Mesendoderm (in vitro differentiated cells): ENCODE measurements around the gene KCNJ5.

Experiments
- DNase-seq: peaks from one replicate; pipeline ENCODE4 v3.0.0; 2013
- H2AK5ac ChIP-seq: 2 replicates; pipeline ENCODE4 v1.6.1; 2013; ENCODE audit warnings: low read length, inconsistent platforms
- H2BK120ac ChIP-seq: 2 replicates; pipeline ENCODE4 v1.6.1; 2013; ENCODE audit warnings: low read depth, mild to moderate bottlenecking, low read length, moderate library complexity, mixed read lengths
- H2BK15ac ChIP-seq: replicated peaks from 2 replicates; pipeline ENCODE4 v1.6.1; 2013; ENCODE audit warnings: low read depth, mild to moderate bottlenecking, moderate library complexity
- H2BK5ac ChIP-seq: 2 replicates; pipeline ENCODE4 v1.6.1; 2013; ENCODE audit warnings: low read length, inconsistent platforms
- H3K18ac ChIP-seq: 2 replicates; pipeline ENCODE4 v1.6.1; 2013; ENCODE audit warnings: mild to moderate bottlenecking, low read length, mixed read lengths
- H3K23ac ChIP-seq: one replicate; pipeline ENCODE4 v1.6.1; 2013; ENCODE audit warnings: low read length
- H3K27ac ChIP-seq: 2 replicates; pipeline ENCODE4 v1.5.1; 2013; ENCODE audit warnings: low read depth, mild to moderate bottlenecking, inconsistent platforms, low read length, moderate library complexity
- H3K27me3 ChIP-seq: 2 replicates; pipeline ENCODE4 v1.6.1; 2013; ENCODE audit warnings: low read length, control low read depth, mild to moderate bottlenecking, inconsistent platforms; ENCODE audit not compliant: insufficient read depth, poor library complexity
- H3K36me3 ChIP-seq: 2 replicates; pipeline ENCODE4 v1.6.1; 2013; ENCODE audit warnings: low read length, inconsistent platforms; ENCODE audit not compliant: control insufficient read depth, insufficient read depth
- H3K4ac ChIP-seq: one replicate; pipeline ENCODE4 v1.6.1; 2013; ENCODE audit warnings: low read depth, mild to moderate bottlenecking, low read length, moderate library complexity
- H3K4me1 ChIP-seq: 2 replicates; pipeline ENCODE4 v1.6.1; 2013; ENCODE audit warnings: low read depth, low read length, inconsistent platforms; ENCODE audit not compliant: control insufficient read depth
- H3K4me2 ChIP-seq: 2 replicates; pipeline ENCODE4 v1.6.1; 2013; ENCODE audit warnings: low read length
- H3K4me3 ChIP-seq: 2 replicates; pipeline ENCODE4 v1.5.1; 2013; ENCODE audit warnings: mild to moderate bottlenecking, low read length
- H3K56ac ChIP-seq: one replicate; pipeline ENCODE4 v1.6.1; 2013; ENCODE audit warnings: low read length
- H3K79me1 ChIP-seq: 2 replicates; pipeline ENCODE4 v1.6.1; 2013; ENCODE audit warnings: low read length, inconsistent platforms
- H3K79me2 ChIP-seq: 2 replicates; pipeline ENCODE4 v1.6.1; 2013; ENCODE audit warnings: mild to moderate bottlenecking, low read length; ENCODE audit not compliant: control insufficient read depth, insufficient read depth
- H3K9ac ChIP-seq: 2 replicates; pipeline ENCODE4 v1.6.1; 2013; ENCODE audit warnings: low read length, inconsistent platforms
- H4K5ac ChIP-seq: one replicate; pipeline ENCODE4 v1.6.1; 2013; ENCODE audit warnings: low read length
- H4K8ac ChIP-seq: one replicate; pipeline ENCODE4 v1.6.1; 2013; ENCODE audit warnings: low read depth, mild to moderate bottlenecking, control low read depth, low read length, moderate library complexity
- WGBS: extraction: QIAGEN DNeasy Blood & Tissue Kit; methylation state at CpG from one replicate; pipeline ENCODE4 v1.1.7; 2013; ENCODE audit warnings: low lambda C conversion rate, missing lambda C conversion rate; ENCODE audit not compliant: insufficient coverage; ENCODE audit errors: extremely low coverage; 5-methylcytosine and 5-hydroxymethylcytosine counted together

The KCNJ5 gene

DNA sequence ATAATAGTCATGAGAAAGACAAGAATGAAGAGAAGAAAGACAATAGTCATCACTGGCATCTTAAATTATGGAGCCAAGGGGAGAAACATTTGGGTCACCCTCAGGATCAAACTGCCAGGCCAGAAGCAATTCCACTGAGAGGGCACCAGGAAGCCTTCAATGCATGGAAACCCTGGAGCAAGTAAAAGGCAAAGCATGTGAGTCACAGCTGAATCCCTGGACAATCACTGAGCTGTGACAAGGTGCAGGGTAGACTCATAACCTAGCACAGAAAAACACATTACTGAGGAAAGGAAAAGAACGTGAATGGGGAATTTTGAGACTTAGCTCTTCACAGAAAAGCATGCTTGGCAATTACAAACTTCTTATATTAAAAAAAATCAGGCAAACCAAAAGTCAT, 25.7 kb upstream of the KCNJ5 start:
- no CpG with 5 or more reads among the region's 1 CpG for WGBS
- Histone ChIP-seq H3K9ac (no peak overlapping the region), H3K79me2 (no peaks in the 10 kb centered on the region), H3K18ac (no peak overlapping the region), H3K27me3 (no peaks in the 10 kb centered on the region), H2BK15ac (no peak overlapping the region), H3K4me1 (no peaks in the 10 kb centered on the region), H2BK5ac (no peak overlapping the region), H3K27ac (no peak overlapping the region), H3K56ac (no peak overlapping the region), H3K4me3 (no peak overlapping the region), H3K79me1 (no peaks in the 10 kb centered on the region), H3K4me2 (no peak overlapping the region), H3K23ac (no peak overlapping the region), H4K8ac (no peak overlapping the region), H3K4ac (no peak overlapping the region), H2AK5ac (no peak overlapping the region), H2BK120ac (no peak overlapping the region), H3K36me3 (no peaks in the 10 kb centered on the region), H4K5ac (no peak overlapping the region)
- no peak for DNase-seq

DNA sequence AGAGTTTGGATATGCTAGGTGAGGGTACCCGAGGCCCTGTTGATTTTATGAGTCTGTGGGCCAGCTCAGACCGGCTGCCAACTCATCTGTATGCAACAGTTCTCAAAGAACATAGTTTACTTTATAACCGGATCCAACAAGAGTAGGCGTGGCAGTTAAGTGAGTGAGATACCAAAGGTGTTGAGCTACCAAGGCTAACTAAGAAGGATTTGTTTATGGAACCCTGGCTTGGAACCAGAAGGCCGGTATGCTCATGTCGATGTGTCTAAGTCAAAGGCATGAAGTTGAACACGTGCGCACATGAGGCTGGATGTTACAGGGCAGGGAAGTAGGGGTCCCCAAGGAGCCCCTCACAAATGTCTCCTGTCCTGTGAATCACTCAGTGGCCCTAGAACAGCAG, 23.9 kb upstream of the KCNJ5 start, which contains the start of gene KCNJ1:
KCNJ1 (minus strand) TSS at position 20 of the 400 bp plus-strand sequence. CDS start 27,053 bp downstream, outside the sequence.
- Histone ChIP-seq H3K23ac (no peak within 1 kb of the TSS), H3K27me3 (no peaks in the 10 kb centered on the region), H3K79me1 (no peaks in the 10 kb centered on the region), H3K9ac (no peak within 1 kb of the TSS), H3K36me3 (no peaks in the 10 kb centered on the region), H3K4me1 (peaks cover 6% of the 10 kb centered on the region), H4K8ac (no peak within 1 kb of the TSS), H3K4ac (no peak within 1 kb of the TSS), H2BK5ac (no peak within 1 kb of the TSS), H3K56ac (no peak within 1 kb of the TSS), H3K79me2 (no peaks in the 10 kb centered on the region), H2AK5ac (no peak within 1 kb of the TSS), H3K27ac (no peak within 1 kb of the TSS), H2BK120ac (no peak within 1 kb of the TSS), H3K4me3 (no peak within 1 kb of the TSS), H3K18ac (no peak within 1 kb of the TSS), H3K4me2 (no peak within 1 kb of the TSS), H4K5ac (no peak within 1 kb of the TSS), H2BK15ac (no peak within 1 kb of the TSS)
- no peak for DNase-seq
- no CpG with 5 or more reads among the region's 8 CpGs for WGBS

DNA sequence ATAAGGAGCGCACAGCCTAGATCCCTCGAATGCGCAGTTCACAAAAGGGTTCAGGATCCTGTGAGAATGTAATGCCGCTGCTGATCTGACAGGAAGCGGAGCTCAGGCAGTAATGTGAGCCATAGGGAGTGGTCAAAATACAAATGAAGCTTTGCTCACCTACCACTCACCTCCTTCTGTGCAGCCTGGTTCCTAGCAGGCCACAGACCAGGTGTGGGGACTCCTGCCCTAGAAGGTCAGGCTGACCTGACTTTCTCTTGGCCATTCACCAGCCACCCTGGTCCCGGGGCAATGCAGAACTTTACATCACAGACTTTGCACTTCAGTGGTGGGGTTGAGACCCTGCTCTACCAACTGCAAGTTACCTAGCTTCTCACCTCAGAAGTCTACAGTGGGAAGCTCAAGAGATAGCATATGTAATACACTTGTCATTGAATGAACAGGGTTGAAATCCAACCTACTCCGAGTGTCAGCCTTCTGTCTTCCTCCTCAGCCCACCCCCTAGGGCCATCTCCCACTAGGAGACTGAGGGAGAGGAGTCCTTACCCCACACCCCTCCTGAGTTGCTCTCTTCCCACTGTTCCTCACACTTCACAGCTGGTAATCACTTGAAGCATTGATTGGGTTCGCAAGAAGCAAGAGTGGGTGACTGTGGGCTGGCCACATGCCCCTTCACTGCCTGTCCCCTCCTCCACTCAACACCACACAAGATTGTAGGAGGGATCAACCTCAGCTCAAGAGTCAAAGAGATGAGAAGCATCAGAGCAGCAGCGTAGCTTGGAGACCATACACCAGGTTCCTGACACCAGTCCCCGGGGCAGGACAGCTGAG, 22.1 kb upstream of the KCNJ5 start:
- Histone ChIP-seq H2AK5ac (no peak overlapping the region), H3K36me3 (no peaks in the 10 kb centered on the region), H4K8ac (no peak overlapping the region), H2BK15ac (no peak overlapping the region), H3K56ac (no peak overlapping the region), H3K79me2 (no peaks in the 10 kb centered on the region), H3K9ac (no peak overlapping the region), H3K23ac (no peak overlapping the region), H3K27me3 (no peaks in the 10 kb centered on the region), H3K4ac (no peak overlapping the region), H3K27ac (no peak overlapping the region), H3K79me1 (no peaks in the 10 kb centered on the region), H2BK5ac (no peak overlapping the region), H3K4me3 (no peak overlapping the region), H3K4me2 (no peak overlapping the region), H3K4me1 (peaks cover 6% of the 10 kb centered on the region), H4K5ac (no peak overlapping the region), H2BK120ac (no peak overlapping the region), H3K18ac (no peak overlapping the region)
- WGBS: no CpG with 5 or more reads among the region's 10 CpGs
- no peak for DNase-seq

DNA sequence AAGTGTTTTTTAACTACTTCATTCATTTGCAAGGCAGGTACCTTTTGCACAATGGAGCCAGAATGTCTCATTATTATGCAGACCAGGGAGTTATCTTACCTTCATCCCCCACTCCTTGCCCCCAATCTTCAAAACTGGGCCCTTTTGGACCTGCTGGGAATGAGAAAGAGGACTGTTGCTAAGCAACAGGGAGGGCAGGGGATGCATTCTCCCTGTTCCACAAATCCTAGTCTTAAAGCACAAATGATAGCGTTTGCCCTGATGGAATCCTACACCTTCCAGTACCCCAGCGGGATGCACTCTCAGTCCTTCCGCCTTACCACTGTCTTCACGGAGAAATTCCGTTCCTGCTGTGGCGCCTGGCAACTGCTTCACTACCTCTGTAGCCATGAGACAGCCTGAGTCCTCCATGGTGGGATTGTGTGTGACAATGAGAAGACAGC, 20.0 kb upstream of the KCNJ5 start:
- no peak overlapping the region for H3K23ac ChIP-seq
- H2BK120ac ChIP-seq: no peak overlapping the region
- no peak overlapping the region for H4K5ac ChIP-seq
- no peak overlapping the region for H2AK5ac ChIP-seq
- H3K79me2 ChIP-seq: no peaks in the 10 kb centered on the region
- no peak overlapping the region for H3K4me3 ChIP-seq
- H4K8ac ChIP-seq: no peak overlapping the region
- H3K4ac ChIP-seq: no peak overlapping the region
- H3K27me3 ChIP-seq: no peaks in the 10 kb centered on the region
- no peak overlapping the region for H3K56ac ChIP-seq
- H3K9ac ChIP-seq: no peak overlapping the region
- H2BK5ac ChIP-seq: no peak overlapping the region
- no peak overlapping the region for H3K4me2 ChIP-seq
- H3K79me1 ChIP-seq: no peaks in the 10 kb centered on the region
- no peak overlapping the region for H3K27ac ChIP-seq
- peak; percentile 89 for DNase-seq
- H3K4me1 ChIP-seq: peaks cover 6% of the 10 kb centered on the region
- no peak overlapping the region for H2BK15ac ChIP-seq
- no CpG with 5 or more reads among the region's 6 CpGs for WGBS
- H3K36me3 ChIP-seq: no peaks in the 10 kb centered on the region
- no peak overlapping the region for H3K18ac ChIP-seq

DNA sequence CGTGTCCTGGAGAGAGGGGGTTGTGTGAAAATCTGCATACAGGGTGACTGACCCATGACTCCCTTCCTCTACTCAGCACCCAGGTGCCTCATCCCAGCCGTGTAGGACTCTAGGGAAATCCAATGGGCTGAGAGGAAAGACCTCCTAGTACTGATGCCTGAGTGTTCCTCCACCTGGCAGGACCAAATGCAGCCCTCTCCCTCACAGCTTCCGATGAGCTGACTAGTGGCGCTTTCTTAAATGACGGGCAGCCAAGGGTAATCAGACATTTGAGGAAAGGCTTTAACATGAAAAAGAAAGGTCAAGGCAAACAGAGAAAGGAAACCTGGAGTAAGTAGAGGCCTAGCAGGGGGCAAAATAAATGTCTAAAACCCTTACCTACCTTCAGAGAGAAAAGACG, 19.1 kb upstream of the KCNJ5 start:
- Histone ChIP-seq H3K23ac (no peak overlapping the region), H3K27ac (no peak overlapping the region), H3K4me3 (no peak overlapping the region), H3K18ac (no peak overlapping the region), H4K8ac (no peak overlapping the region), H3K79me2 (no peaks in the 10 kb centered on the region), H3K36me3 (no peaks in the 10 kb centered on the region), H2BK120ac (no peak overlapping the region), H2BK5ac (no peak overlapping the region), H3K56ac (no peak overlapping the region), H3K79me1 (no peaks in the 10 kb centered on the region), H3K4me1 (peaks cover 6% of the 10 kb centered on the region), H3K4me2 (no peak overlapping the region), H3K27me3 (no peaks in the 10 kb centered on the region), H3K4ac (no peak overlapping the region), H3K9ac (no peak overlapping the region), H2BK15ac (no peak overlapping the region), H4K5ac (no peak overlapping the region), H2AK5ac (no peak overlapping the region)
- no peak for DNase-seq
- no CpG with 5 or more reads among the region's 6 CpGs for WGBS

DNA sequence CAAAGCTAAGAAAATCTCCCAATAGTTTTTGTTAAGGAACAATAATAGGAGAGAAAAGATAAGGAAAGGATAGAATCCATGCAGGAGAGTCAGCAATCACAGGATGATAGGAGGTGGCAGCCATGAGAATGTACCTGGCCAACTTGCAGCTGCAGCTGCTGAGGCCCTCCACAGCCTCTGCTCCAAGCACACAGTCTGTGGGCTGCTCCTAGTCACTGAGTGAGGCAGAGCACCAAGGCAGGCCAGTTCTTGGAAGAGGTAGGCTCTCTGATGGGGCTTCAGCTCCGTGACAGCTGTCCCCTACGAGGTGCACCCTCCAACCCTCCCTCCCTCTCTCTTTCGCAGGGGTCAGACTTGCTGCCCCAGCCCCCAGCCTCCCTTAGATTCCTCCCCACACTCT, 18.6 kb upstream of the KCNJ5 start:
- Histone ChIP-seq H2BK15ac (no peak overlapping the region), H3K36me3 (no peaks in the 10 kb centered on the region), H3K4me3 (no peak overlapping the region), H3K23ac (no peak overlapping the region), H3K79me1 (no peaks in the 10 kb centered on the region), H4K5ac (no peak overlapping the region), H3K4ac (no peak overlapping the region), H3K79me2 (no peaks in the 10 kb centered on the region), H3K18ac (no peak overlapping the region), H3K27me3 (no peaks in the 10 kb centered on the region), H2BK120ac (no peak overlapping the region), H3K56ac (peak overlapping the region; percentile 30), H3K4me2 (no peak overlapping the region), H3K9ac (no peak overlapping the region), H3K4me1 (peaks cover 6% of the 10 kb centered on the region), H2AK5ac (no peak overlapping the region), H3K27ac (no peak overlapping the region), H4K8ac (no peak overlapping the region), H2BK5ac (no peak overlapping the region)
- no CpG with 5 or more reads among the region's 3 CpGs for WGBS
- DNase-seq: no peak
